ENCODE results near the gene AP2B1.

GRCh38 chr17:35740216-35740615, 153.1 kb downstream of the AP2B1 start:
- TF ChIP-seq CTCF (IDR thresholded peaks at IDR 0.05) (no peak), ZFX (IDR thresholded peaks at IDR 0.05; ENCODE audit: borderline replicate concordance) (no peak)
